ENCODE results near the gene NKX1-1.
"Not testable (repeated sequence)": the region's sequence is repeated elsewhere in the genome, so short reads cannot be mapped to it uniquely, and the experiment has no call there.

NKX1-1 gene

DNA sequence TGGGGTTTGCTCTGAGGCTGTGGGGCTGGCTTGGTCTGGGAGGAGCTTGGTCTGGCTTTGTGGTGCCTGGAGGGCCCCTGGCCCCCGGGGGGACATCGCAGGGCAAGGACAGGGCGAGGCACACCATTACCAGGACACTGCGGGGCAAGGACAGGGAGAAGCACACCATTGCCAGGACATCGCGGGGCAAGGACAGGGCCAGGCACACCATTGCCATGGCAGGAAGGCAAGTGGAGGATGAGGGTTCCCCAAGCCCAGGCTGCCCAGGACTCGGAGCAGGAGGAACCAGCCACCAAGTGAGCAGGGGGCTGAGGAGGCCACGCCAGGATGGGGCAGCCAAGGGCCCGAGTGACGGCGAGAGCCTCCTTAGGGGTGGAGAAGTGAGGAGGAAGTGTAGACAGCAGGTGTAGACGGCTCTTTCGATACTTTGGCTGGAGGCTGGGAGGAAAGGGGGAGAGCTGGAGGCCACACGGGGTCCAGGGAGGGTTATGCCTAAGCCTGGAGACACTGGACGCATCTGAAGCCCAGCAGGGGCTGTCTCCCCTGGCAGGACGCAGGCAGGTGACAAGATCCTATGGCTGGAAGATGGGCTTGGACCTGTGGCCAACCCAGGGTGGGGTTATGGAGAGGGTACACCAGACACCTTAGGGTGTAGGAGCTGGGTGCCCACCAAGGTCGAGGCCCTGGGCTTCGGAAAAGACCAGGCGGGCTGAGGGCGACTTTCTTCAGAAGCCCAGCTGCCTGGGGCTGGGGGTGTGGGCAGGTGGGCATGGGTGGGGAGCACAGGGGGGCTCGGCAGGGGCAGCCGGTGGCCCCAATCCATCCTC, 7.3 kb downstream of the NKX1-1 start:
- no peak for TF ChIP-seq JUND (IDR thresholded peaks at IDR 0.05; ENCODE audit: low read depth)
- DNase-seq (ENCODE audit: low read depth in 1 of 2, low spot score in 1 of 2) = no peak
- in situ Hi-C loops (cut with HindIII; ENCODE audit: low pct_unique_long_range_greater_than_20kb, low sequenced_read_pairs) = no loop called here

DNA sequence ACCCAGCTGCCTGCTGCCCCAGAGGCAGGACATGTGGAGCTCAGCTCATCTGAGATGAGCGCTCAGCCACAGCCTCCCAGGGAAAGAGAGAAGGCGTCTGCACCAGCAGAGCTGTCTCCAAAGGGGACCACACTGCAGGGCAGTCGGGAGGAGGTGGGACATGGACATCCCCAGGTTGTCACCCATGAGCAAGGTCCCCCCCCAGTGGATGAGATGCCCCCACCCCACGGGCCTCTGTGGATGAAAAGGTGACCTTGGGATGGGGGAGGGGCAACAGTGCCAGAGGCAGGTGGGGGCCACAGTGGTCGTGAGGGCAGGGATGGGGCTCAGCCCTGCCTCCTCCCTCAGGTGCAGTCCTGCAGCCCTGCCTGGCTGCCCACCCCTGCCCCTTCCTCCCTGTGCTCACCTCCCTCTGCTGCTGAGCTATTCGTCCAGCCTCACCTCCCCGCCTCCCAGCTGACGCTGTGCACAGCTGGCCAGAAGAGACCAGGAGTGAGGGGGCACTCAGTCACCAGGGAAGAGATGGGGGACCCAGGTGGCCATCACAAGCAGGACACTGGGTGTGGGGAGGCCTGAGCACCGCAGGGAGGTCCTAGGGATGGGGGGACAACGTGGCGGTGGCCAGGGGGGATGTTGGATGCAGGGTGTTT, 9.3 kb downstream of the NKX1-1 start:
- in situ Hi-C loops (cut with HindIII; ENCODE audit: low pct_unique_long_range_greater_than_20kb, low sequenced_read_pairs) = no loop called here
- no peak for DNase-seq (ENCODE audit: low read depth in 1 of 2, low spot score in 1 of 2)
- TF ChIP-seq JUND (IDR thresholded peaks at IDR 0.05; ENCODE audit: low read depth) = no peak

DNA sequence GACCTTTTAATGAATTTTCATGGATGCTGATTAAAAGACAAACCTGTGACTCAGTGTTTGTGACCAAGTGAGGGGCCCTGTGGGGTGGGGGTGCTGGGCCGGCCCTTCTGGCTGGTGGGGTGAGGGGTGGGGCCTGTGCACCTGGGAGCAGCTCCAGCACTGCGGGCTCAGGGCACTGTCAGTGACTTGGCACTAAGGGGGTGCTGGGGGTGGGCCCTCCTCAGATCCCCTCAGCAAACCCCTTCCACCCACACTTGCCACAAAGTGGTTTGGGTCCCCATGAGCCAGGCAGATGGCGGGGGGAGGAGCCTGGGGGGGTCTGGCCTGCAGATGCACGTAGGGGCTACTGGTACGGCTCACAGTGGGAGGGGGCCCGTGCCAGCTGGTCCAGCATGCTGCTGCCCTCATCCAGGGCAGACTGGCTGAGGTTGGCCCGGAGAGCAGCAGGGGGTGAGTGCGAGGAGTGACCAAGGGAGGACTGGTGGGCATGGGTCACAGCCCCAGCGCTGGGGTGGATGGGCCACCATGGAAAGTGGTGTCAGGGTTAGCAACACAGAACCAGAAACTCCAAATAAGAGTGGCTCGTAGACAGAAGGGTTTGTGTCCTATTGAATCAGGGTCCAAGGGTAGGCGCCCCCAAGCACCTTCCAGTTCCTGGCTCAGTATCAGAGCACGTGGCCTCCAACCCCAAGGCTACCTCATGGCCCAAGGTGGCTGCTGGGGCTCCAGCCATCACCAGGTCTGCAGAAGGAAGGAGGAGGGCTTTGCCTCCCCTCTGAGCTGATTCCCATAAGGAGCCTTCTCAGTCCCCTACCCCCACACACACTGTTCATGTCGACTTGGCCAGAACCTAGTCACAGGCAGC, 10.1 kb downstream of the NKX1-1 start:
- in situ Hi-C loops (cut with HindIII; ENCODE audit: low pct_unique_long_range_greater_than_20kb, low sequenced_read_pairs) = no loop called here
- DNase-seq (ENCODE audit: low read depth in 1 of 2, low spot score in 1 of 2) = no peak
- TF ChIP-seq JUND (IDR thresholded peaks at IDR 0.05; ENCODE audit: low read depth) = no peak

DNA sequence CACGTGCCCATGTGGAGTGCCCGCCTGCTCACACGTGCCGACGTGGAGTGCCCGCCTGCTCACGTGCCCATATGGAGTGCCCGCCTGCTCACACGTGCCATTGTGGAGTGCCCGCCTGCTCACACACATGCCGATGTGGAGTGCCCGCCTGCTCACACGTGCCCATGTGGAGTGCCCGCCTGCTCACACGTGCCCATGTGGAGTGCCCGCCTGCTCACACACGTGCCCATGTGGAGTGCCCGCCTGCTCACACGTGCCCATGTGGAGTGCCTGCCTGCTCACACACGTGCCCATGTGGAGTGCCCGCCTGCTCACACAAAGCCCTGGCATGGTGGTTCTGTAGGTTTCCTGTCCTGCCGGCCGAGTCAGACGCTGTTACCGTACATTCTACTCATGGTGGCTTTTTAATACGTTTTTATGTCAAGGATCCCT, 10.8 kb downstream of the NKX1-1 start:
- DNase-seq (ENCODE audit: low read depth in 1 of 2, low spot score in 1 of 2); in situ Hi-C loops (cut with HindIII; ENCODE audit: low pct_unique_long_range_greater_than_20kb, low sequenced_read_pairs): not testable (repeated sequence)

DNA sequence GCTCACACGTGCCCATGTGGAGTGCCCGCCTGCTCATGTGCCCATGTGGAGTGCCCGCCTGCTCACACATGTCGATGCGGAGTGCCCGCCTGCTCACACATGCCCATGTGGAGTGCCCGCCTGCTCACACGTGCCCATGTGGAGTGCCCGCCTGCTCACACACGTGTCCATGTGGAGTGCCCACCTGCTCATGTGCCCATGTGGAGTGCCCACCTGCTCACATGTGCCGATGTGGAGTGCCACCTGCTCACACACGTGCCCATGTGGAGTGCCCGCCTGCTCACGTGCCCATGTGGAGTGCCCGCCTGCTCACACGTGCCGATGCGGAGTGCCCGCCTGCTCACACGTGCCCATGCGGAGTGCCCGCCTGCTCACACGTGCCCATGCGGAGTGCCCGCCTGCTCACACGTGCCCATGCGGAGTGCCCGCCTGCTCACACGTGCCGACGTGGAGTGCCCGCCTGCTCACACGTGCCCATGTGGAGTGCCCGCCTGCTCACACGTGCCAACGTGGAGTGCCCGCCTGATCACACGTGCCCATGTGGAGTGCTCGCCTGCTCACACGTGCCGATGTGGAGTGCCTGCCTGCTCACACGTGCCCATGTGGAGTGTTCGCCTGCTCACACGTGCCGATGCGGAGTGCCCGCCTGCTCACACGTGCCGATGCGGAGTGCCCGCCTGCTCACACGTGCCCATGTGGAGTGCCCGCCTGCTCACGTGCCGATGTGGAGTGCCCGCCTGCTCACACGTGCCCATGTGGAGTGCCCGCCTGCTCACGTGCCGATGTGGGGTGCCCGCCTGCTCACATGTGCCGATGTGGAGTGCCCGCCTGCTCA, 11.5 kb downstream of the NKX1-1 start:
- DNase-seq (ENCODE audit: low read depth in 1 of 2, low spot score in 1 of 2); in situ Hi-C loops (cut with HindIII; ENCODE audit: low pct_unique_long_range_greater_than_20kb, low sequenced_read_pairs): not testable (repeated sequence)

DNA sequence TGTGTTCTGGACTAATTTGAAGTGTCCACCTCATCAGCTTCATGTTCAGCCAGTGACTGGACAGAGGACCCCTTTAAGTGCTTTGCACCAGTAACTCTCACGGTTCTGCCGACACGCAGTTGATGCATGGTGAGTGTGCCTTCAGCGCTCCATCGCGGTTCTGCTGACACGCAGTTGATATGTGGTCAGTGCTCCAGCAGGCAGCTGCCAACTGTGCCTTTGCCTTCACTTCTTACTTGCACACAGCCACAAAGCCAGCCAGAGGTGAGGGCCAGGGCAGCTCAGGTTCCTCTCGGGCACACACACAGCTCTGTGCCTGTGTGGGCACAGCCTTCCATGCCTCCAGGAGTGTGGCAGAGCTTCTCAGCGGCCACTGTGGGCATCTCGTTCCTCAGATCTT, 12.4 kb downstream of the NKX1-1 start:
- DNase-seq (ENCODE audit: low read depth in 1 of 2, low spot score in 1 of 2) = no peak
- in situ Hi-C loops (cut with HindIII; ENCODE audit: low pct_unique_long_range_greater_than_20kb, low sequenced_read_pairs) = no loop called here
- no peak for TF ChIP-seq JUND (IDR thresholded peaks at IDR 0.05; ENCODE audit: low read depth)

DNA sequence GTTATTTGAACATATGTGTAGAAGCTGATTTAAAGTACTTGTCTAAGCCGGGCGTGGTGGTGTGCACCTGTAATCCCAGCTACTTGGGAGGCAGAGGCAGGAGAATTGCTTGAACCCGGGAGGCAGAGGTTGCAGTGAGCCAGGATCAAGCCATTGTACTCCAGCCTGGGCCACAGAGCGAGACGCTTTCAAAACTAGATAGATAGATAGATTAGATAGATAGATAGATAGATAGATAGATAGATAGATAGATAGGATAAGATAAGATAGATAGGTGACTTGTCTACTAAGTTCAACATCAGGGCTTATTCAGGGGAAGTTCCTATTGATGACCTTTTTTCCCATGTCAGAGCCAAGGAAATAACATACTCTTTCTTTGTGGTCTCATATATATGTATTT, 12.9 kb downstream of the NKX1-1 start:
- DNase-seq (ENCODE audit: low read depth in 1 of 2, low spot score in 1 of 2); in situ Hi-C loops (cut with HindIII; ENCODE audit: low pct_unique_long_range_greater_than_20kb, low sequenced_read_pairs): not testable (repeated sequence)

DNA sequence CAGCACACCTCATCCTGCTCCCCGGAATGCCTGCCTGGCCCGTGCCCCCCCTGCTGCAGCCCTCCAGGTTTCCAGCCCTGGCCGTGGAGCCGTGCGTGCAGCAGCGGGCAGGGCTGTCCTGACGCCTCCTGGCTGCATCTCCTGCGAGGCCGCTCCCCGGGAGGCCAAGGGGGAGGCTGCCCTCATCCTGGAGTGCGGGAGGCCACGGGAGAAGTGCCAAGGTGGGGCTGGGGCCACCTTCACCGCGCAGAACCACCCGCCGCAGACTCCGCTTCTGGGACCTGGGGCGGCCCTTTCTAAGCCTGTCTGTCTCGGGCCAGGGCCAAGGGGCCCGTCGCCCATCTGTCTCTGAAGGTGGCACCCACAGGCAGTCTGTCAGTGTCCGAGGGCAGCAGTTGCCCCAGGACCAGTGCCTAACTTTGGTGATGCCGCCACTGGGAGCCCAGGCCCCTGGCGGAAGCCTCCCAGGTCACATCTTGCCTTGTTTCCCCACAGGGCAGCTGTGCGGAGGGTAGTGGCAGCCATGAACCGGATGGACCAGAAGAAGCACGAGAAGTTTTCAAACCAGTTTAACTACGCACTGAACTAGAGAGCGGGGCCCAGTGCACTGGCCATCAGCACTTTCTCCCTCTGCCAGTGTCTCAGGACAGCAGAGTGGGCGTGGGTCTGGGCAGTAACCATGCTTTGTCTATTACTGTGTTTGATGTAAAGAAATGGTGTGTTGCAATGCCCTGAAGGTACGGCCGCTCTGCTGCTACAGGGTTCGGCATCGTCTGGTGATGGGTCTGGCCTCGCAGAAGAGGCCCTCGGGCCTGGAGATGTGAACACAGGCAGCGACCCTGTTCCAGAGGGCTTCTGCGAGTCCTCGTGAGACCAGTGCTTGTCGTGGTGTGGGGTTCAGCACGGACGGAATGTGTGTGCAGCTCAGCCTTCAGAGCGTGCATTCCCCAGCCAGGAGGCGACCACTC, 20.6 kb downstream of the NKX1-1 start:
- no peak for TF ChIP-seq JUND (IDR thresholded peaks at IDR 0.05; ENCODE audit: low read depth)
- no peak for DNase-seq (ENCODE audit: low read depth in 1 of 2, low spot score in 1 of 2)
- in situ Hi-C loops (cut with HindIII; ENCODE audit: low pct_unique_long_range_greater_than_20kb, low sequenced_read_pairs) = no loop called here

DNA sequence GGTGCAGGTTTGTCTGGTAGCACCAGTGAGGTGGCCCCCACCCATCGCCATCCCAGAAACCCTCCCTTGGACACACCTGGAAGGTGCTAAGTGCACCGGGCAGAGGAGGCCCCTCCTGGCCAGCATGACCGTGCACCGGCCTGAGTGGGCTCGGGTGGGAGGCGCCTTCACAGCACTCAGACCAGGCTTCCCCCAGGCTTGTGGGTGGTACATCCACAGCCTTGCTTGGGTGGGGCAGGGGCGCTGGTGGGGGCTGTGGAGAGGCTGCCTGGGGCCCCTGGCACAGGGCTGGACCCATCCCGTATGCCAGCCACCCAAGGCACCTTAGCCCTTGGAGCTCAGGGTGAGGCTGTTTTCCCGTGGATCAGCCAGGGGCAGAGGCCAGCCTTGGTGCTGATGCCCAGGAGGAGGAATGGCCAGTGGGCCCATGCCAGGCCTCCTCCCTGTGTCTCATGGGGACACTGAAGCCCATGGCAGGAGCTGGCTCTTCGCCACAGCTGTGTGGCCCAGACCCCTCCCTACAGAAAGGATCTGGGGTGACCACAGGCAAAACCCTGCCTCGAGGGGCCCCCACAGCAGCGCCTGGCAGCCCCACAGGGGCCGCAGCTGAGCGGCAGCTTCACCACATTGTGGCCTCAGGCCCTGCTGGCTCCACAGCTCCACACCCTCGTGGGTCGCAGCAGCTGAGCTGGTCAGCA, 21.4 kb downstream of the NKX1-1 start:
- in situ Hi-C loops (cut with HindIII; ENCODE audit: low pct_unique_long_range_greater_than_20kb, low sequenced_read_pairs) = no loop called here
- no peak for DNase-seq (ENCODE audit: low read depth in 1 of 2, low spot score in 1 of 2)
- TF ChIP-seq JUND (IDR thresholded peaks at IDR 0.05; ENCODE audit: low read depth) = no peak

DNA sequence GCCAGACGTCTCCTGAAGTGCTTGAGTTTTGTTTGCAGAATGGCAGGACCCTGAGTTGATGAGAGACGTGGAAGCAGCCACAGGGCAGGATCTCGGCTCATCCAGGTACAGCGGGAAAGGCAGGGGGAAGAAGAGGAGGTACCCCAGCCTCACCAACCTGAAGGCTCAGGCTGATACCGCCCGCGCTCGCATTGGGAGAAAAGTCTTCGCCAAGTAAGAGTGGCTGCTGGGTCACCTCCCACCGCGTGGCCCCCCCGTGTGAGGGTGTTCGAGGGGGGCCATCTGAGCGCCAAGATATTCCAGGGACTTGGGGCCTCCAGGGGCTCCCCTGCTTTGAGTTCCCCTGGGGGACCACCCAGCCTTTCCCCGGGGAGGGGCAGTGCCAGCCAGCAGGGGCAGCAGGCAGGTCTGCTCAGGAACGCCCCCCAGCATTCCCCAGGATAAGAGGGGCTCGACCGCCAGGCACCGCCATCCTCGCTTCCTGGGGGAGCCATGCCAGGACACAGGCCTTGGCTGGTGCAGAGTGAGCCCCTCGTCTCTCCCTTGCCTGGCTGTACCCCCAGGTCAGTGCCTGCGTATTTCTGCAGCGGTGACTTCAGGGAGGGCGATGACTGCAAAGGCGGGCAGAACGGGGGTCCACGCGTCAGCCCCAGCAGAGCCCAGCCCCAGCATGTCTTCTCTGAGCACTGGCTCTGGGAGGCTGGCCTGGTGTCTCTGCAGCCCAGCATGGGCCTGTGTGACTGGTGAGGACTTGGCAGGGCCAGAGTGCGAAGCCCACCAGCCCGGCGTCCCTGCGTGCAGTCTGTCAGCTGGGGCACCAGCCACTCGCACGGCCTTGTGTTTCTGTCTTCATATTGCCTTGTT, 22.3 kb downstream of the NKX1-1 start:
- in situ Hi-C loops (cut with HindIII; ENCODE audit: low pct_unique_long_range_greater_than_20kb, low sequenced_read_pairs) = no loop called here
- no peak for TF ChIP-seq JUND (IDR thresholded peaks at IDR 0.05; ENCODE audit: low read depth)
- DNase-seq (ENCODE audit: low read depth in 1 of 2, low spot score in 1 of 2) = no peak
